Gastrocnemius medialis (tissue), 4 donors: Measurements from ENCODE around the gene LTBP4.

Experiments
- POLR2A ChIP-seq, 2 donors: fragments of 450-650 bp; IDR thresholded peaks; one replicate each; pipeline ENCODE4 v1.6.1; 2017; ENCODE audit warnings: antibody characterized with exemption in 2 of 2, mild to moderate bottlenecking in 2 of 2, moderate library complexity in 2 of 2
- TF ChIP-seq, protein P1 (sequence below), 5 experiments: fragments of 450-650 bp in 3 of 5; fragments of 200-600 bp in 2 of 5; sonication (generic) in 2 of 5; IDR thresholded peaks in 4 of 5; conservative IDR thresholded peaks in 1 of 5; 1 replicate in 4 of 5; 2 replicates in 1 of 5; pipeline ENCODE4 v1.5.1; 2016 to 2019; ENCODE audit warnings: antibody characterized with exemption in 5 of 5, mild to moderate bottlenecking in 3 of 5, moderate library complexity in 3 of 5

DNA sequence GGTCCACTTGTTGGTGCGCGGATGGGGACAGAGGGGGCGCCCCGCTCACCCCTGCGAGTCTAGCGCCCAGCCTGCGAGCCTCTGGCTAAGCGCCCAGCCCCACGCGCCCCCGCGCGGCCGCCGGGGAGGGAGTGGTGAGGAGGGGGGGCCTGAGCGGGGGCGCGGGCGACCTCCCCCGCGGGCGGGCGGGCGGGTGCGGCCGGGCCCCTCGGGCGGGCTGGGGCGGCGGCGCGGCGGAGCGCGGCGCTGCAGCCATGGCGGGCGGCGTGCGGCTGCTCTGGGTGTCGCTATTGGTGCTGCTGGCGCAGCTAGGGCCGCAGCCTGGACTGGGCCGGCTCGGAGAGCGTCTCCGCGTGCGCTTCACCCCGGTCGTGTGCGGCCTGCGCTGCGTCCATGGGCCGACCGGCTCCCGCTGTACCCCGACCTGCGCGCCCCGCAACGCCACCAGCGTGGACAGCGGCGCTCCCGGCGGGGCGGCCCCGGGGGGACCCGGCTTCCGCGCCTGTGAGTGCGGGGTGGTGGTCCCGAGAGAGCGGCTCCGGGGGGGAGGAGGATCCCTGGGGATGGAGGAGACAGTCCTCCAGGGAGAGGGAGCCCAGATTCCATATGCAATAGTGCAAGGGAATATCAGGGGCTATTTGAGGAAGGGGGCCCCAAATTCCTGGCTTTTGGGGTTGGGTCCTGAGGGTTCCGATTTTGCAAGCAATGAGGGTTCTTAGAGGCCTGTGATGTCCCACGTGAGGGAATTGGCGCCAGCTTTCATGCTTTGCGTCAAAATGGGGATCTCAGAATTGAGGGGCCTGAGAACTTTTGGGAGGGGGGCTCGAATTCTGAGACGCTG is at the start of gene LTBP4:
- TF ChIP-seq, protein P1, sequence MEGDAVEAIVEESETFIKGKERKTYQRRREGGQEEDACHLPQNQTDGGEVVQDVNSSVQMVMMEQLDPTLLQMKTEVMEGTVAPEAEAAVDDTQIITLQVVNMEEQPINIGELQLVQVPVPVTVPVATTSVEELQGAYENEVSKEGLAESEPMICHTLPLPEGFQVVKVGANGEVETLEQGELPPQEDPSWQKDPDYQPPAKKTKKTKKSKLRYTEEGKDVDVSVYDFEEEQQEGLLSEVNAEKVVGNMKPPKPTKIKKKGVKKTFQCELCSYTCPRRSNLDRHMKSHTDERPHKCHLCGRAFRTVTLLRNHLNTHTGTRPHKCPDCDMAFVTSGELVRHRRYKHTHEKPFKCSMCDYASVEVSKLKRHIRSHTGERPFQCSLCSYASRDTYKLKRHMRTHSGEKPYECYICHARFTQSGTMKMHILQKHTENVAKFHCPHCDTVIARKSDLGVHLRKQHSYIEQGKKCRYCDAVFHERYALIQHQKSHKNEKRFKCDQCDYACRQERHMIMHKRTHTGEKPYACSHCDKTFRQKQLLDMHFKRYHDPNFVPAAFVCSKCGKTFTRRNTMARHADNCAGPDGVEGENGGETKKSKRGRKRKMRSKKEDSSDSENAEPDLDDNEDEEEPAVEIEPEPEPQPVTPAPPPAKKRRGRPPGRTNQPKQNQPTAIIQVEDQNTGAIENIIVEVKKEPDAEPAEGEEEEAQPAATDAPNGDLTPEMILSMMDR (IDR thresholded peaks at IDR 0.05 in 4 of 5, conservative IDR thresholded peaks at IDR 0.05 in 1 of 5), result peak in 1 of 5 experiments; percentile 24
- TF ChIP-seq POLR2A (IDR thresholded peaks at IDR 0.05), result no peak
